Fibroblast of skin of left biceps (primary cell): ENCODE results near the gene RAB6B.

Experiments
- DNase-seq, 2 experiments: peaks; one replicate each; pipeline ENCODE4 v3.0.0-alpha.2; 2013; ENCODE audit warnings: low read depth in 2 of 2

The RAB6B gene

DNA sequence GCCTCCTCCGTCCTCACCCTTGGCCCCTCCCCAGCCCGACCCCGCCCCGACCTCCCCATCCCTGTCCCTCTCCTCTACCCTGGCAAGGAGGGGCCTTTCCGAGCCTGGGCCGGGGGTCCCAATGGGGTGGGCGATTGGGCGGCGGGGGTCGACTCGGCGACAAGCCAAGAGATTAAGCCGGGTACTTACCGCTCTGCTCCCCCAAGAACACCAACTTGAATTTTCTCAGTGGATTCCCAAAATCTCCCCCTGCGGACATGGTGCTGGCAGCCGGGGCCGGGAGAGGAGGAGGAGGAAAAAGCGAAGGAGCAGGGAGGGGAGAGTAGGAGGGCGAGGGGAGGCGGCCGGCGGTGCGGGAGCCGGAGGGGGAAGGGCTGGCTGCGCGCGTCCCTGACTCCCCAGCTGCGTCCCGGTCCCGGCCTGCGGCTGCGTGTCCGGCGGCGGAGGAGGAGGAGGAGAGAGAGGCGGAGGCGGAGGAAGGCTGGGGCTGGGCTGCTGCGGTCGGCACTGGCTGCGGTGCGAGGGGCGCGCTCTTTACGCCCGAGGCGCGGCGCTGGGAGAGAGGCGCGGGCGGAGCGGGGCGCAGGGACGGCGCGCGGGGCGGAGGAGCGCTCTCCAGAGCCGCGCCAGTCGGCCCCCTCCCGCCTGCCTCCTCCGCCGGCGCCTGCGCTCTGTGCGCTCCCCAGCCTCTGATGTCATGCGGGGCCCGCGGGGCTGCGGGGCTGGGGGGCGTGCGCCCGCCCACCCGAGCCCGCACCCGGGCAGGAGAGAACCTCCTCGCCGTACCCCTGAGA is at the start of gene RAB6B:
RAB6B (minus strand) TSS at position 675 of the 794 bp plus-strand sequence; CDS start at position 259, 416 bp downstream.
- DNase-seq: no peak

DNA sequence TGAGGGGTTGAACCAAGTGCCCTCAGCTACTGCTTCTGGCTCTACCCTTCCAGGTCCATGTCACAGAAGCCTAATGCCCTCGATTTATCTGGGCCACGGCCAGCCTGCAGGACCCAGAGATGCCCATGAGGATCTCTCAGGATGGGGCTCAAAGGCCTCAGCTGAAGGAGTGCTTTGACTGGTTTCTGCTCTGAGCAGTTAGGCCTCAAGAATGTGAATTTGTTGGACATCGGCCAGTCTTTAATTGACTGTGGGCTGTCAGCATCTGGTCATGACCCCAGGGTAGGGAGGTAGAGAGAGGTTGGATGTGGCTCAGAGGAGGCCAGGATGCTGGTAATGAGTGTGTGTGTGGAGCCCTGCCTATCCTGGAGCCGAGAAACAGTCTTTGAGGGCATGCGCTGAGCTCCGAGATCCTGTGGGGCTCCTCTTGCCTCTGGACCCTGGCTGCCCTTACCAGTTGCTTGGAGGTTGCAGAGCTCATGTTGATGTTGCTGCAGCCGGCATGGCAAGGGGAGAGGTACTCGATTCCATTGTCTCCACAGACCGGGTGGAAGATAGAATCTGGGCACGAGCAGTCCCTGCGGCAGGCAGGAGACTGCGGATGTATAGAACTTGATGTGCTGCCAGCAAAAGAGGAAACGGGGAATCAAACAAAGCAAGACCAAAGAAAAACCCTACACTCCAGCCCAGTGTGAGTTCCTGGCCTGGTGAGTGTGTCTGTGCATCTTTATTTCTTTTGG is 49.1 kb upstream of the RAB6B start:
- peak; percentile 72 to 74 for DNase-seq

DNA sequence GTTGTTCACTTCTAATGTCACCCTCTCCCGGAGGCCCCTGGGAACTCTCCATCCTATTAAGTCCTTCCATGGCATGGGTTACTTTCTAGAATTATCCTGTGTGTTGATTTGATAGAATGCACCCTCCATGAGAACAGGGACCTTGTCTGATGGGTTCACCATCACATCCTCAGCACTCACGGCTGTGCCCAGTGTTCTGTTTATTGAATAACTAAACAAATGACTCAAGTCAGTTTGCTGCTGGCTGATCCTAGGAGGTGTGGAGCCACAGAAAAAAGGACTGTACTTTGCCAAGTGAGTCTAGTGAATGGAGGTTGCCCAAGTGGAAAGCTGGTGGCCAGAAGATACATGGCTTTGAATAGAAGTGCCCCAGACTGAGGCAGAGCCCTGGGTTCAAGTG is 48.5 kb upstream of the RAB6B start:
- no peak for DNase-seq

DNA sequence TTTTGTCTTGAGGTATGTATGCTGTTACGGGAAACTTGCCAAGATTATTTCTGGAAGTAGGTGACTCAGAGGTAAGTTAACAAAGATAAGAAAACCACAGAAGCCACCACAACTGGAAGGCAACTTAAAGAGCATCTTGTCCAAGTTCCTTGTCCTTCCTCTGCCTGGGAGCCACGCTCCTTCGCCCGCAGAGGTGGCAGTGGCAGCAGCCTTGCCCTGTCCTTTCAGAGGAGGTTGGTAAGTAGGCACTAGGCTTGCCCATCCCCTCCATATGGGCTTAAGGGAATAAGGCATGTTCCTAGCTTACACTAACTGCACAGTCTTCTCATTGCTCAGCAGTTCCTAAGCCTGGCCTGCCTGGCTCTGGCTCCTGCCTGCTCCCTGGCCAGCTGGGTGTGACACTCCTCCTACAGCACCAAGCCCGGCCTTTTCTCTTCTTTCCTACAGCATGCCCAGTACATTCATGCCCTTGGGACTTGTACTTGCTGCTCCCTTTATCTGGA is 48.0 kb upstream of the RAB6B start:
- DNase-seq: peak; percentile 76 to 79

DNA sequence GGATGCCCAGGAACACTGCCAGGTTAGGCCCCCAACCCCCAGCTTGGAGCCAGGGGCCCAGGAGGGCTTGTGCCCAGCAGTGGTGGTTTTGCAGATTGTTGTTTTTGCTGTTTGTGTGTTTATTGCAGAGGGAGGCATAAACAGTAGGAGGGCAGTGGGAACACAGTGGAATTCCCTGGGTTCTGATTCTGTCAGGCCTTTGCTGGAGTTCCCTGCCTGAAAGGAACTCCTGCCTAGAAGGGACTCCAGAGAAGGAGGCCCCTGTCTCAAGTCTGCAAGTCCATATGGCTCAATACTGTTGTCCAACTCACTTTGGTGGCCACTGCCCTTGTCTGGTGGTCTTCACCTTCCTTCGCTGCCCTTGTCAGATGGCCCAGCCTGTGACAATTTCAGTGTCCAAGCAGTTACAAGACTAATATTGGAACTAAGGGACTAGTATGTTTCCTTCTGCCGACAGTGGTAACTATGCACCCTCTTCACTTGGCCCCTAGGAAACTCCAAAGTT is 47.4 kb upstream of the RAB6B start:
- DNase-seq: no peak

DNA sequence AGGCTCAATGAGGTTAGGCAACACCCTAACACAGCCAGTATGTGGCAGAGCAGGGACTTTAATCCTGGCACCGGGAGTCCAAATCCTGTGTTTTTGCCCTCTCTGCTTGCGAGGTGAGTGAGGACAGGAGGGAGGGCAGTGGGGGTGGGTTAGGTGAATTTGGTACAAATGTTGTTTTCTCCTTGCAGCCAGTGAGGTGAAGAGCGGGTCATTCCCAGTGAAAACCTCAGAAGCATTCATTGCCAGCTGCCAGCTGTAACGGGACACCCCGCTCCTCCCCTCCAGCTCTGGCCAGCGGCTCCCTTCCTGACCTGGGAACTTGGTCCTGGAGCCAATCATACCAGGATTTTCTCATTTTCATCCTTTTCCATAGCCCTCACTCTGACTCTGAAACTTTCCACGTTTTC is 45.7 kb upstream of the RAB6B start:
- no peak for DNase-seq

DNA sequence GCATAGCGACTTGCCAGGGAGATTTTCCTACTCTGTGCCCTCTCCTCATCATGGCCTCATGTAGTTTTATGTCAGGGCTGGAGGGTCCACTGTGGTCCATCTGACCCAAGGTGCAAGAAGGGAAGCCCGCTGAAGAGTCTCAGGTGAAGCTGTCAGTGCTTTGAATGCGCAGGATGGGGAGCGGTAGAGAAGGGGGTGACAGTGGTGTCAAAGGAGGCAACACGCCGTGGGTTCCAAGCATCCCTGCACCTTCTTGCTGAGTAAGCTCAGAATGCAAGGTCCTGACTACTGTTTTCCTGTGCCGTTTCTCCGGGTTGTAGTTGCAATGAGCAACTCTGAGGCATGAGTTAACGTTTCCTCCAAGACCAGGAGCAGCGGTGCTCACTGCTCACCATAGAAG is 44.9 kb upstream of the RAB6B start:
- DNase-seq: no peak

DNA sequence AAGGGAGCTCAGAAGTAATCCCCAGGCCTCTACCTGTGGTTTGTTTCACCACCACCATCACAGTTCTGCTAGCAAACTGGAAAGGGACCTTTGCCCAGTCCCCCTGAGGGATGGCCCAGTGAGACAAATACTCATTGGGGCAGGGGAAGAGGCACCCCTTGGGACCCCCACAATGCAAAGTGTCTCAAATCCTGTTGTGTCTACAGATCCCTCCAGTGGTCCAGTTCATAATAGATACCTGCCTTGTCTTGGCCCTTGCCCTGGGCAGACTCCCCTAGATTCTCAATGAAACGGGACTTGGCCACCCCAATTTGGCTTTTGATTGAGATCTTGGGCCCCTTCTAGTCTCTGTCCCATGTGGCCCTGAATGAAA is 43.8 kb upstream of the RAB6B start:
- DNase-seq: no peak

DNA sequence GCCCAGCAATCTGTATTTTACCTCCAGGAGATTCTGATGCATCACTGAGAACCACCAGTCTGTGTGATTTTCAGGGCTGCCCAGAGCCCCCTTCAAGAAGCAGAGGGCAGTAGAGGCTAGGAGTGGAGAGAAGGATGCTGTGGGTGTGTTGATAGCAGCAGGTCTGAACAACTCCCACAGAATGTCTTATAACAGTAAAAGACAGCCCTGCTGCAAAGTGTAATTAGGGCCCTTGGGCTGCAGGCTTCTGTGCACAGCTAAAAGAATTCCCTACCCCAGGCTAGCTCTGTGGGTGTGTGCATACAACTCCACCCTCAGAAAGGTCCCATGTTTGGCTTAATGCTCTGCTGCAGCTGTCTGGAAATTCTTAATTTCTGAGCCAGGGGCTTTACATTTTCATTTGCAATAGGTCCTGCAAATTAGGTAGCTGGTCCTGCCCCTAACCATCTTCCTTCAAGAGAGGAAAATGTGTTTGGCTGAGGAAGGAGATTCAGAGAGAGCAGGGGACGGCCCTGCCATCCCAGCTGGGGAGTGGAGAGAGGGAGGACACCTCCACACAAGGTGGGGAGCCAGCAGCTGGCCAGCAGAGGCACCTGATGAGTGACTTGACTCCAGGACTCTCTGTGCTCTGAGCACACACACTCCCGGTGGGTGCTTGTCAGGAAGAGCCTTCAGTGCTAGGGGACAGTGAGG is 43.2 kb upstream of the RAB6B start:
- DNase-seq: no peak

DNA sequence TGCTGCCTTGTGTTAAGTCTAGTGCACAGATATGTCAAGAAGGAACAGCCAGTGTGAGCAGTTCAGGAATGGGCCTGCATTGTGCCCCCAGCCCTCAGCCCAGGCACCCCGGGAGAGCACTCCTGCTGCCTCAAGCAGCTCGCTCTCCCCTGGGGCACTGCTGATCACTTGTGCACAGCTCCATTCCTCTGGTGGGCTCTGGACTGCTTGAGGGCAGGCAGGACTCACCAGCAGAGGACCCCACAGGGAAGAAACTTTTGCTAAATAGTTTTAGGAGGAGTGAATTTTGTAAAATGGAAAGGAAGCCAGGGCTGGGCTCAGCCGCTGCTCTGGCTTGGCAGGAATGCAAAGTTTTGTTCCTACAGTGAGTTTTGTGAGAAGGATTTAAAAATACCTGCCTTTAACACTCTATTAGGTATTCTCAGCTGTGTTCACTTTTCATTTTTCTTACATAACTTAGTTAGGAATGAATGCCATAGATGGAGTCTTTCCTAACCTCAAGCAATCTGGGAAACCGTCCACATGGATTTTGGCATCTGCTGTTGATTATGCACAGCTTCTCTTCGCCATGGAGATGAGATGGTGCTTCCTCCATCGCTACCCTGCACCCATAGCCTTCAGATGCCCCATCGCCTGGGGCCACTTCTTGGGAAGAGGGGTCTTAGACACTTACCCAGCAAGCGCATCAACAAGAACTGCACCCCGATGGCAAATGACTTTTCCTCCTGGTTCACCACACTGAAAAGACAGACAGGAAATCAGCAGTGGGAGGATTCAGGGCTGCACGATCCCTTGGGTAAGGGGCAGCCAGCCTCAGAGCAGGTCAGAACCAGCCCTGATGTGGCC is 42.3 kb upstream of the RAB6B start:
- DNase-seq: peak; percentile 86 to 89

DNA sequence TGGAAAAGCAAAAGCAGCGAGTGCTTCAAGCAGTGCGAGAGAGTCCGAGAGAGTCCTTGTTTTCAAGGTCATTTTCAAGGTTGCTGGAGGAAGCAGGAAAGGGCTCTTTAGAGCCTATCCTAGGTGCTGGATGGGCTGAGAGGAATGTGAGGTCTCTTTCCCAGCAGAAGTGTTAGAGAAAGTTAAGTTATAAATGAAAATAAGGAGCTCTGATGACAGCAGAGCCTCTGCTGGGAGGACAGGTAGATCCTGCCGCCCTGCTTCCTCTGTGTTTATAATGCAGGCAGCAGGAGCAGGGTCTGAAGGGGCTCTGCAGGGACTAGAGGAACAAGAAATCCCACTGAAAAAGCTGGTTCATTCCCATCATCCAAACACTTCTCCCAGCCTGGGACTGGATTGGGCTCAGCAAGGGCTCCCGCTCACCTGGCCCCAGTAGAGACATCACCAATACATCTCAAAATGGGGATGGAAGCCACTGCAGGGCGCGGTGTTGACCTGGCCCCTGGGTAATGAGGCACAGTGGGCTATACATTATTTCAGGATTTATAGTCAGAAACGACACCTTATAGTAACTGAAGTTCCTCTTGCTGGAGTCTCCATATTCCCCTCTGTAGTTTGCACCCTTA is 41.5 kb upstream of the RAB6B start:
- no peak for DNase-seq

DNA sequence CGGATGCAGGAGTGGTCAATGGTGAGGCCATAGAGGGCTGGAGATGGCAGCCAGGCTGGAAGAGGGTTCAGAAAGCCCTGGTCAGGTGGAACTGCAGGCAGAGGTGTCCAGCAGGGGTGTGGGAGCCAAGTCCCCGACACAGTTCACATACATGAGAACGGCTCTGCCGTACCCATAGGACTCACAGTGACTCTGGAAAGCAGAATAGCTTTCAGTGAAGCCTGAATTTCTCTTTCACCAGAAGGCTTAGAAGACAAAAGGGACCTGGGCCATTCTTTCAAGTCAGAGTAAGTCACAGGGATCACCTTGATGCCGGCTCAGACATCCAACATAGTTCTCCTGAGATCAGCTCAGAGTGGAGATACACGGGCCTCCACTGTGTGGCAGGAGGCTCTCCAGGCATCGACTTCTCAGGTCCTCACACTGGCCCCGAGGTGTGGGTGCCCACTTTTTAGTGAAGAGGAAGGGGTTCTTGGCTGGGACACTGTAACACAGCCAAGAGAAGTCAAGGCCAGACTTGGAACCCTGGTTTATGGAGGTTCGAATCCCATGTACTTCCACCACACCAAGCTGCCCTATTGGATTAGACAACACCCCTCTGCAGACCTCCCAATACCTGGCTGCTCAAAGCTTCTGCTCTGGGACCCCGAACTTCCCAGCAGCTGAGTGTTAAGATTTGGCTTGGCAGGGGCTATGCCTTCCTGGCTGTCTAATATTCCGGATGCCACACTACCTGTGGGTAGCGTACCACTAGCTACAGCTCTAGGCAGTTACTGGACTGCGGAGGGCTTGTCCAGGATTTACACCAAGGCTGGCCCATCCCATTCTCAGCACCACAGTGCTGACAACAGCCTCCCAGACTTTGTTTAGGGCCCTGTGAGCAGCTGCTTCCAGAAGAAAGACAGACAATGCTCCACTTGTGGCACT is 40.4 kb upstream of the RAB6B start:
- no peak for DNase-seq

DNA sequence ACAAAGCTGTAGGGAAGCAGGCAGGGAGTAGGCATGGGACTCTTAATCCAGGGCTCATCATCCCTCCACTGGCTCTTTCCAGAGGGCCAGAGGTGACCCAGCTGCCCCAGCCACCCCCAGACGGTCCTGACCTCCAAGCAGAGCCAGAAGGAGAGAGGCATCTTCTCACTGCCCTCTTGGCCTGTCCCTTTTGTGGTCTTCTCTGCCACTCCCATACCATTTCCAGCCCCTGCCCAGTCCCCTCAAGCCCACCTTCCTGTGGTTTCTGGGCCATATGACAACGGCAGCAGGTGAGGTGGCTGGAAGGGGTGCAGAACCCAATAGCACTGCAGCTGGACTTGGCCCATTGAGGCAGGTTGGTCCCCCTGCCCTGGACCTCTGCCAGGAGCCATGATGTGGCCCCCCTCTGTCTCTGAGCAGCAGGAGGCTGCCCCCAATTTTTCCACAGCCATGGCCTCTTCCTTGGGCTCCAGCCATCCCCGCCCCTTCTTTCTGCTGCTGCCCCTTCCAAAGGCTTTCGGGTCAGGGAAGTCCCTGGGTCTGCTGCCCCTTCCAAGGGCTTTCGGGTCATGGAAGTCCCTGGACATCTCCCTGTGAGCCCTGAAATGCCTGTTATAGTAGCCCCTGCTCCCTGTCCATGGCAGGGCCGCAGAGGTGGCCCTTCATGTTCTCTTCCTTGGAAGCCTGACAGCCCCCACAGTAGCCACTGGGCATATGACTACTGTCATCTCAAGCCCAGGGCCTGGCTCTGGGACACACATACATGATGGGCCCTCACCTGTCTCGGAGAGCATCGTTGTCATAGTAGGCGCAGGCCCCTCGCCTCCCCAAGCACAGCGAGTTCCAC is 39.5 kb upstream of the RAB6B start:
- no peak for DNase-seq

DNA sequence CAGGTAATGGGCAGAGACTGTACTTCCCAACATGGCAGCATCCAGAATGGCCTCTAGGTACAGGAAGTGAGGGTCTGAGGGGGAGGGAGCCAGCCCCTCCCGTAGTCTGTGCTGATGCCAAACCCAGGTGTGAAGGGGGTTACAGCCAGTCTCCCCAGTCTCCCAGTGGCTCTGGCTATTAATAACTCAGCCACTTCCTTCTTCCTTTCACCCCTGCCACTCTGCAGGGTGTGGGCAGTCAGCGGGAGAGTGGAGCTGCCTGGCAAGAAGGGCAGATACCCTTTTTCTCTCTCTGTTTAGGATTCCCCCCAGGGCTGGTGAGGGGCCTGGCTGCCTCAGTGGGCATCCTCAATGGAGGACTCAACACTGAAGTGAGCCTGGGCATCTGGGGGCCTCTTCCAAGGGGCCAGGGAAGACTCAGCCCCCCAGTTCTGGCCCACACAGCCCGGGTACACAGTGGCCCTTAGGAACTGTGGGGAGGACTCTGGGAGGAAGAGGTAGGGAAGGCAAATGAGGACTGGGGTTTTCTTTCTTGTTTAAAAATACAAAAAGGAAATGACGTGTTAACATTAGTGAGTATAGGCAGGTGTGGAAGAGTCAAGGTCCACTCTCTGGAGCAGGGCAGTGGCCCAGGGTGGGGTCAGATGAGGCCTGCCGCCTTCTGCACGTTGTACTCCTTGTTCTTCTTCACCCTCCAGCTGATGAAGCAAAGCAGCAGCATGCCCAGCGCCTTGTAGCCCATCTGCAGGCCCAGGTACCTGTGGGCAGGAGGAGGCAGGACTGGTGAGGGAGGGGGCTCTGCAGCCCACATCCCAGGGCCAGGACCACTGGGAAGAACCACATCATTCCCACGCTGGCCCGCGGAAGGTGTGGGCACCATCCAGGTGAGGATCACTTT is 38.6 kb upstream of the RAB6B start:
- DNase-seq: no peak

DNA sequence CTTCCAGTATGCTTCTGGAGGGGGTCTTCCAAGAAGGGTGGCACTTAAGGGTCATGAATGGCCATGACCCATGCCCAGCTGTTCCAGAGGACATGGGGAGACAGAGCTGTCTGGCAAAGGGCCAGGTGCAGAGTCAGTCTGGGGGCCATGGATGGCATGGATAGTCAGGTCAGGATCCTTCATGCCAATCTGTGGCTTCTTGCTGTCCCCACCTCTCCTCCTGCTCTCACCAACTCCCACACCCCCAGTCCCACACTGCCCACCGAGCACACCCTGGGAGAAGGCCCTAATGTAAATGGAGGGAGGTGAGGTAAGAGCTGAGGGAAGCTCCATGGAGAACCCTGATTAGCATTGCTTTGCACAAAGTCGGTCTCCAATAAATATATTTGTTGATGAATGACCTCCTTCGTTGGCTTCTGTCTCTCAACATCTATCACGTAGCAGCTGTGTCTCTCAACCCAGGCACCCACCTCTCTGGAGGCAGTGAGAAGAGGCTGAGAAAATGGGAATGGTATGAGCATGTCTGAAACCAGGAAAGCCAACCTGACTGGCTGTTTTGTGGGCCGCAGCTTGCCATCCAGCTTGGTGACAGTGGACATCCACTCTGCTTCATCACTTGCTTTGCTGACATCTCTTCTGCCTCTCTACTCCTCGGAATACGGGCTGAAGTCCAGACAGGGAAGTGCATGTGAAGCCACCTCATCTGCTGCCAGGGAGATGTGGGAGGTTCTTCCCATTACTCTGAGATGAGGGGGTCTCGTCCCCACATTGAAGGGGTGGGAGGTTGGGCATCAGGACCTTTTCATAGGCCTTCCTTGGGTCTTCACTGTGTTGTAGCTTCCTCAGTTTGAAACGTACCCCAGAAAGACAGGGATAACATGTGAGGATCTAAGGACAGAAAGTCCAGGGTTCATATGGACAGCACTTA is 37.7 kb upstream of the RAB6B start:
- no peak for DNase-seq

DNA sequence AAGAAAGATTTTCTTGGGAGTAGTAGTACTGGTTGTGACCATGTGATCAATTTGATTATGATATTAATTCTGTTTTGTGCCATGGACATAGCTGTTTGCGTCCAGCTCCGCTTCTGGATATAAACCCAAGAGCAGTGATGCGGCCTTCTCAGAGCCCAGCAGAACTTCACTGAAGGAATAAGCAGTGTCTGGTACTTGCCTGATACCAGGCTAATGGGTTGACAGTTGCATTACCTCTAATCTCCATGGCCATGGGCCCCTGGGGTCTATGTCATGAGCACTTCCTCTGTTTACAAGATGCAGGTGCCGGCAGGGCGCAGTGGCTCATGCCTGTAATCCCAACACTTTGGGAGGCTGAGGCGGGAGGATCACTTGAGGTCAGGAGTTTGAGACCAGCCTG is 36.3 kb upstream of the RAB6B start:
- no peak for DNase-seq

DNA sequence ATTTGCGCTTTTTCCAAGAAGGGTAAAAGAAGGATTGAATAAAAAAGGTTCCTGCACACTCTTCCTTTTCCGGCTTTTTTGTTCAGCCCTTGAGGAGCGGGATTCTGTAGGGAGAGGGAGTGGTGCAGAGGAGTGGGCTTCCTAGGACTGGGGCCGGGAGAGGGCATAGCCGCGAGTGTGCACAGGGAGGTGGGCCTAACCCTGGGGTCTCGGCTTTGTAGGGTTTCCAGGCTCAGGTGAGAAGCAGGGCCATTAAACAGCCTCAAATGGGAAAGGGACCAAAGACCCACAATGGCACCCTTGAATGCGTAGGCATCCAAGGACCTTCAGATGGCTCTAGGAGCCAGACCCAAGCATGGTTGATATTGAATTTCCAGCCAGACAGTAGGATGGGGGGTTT is 35.4 kb upstream of the RAB6B start:
- DNase-seq: no peak
